GM18508 (cell line): ENCODE data around the gene TBX6.

Experiments
- ATAC-seq: cut with Tn5 transposase; IDR thresholded peaks from one replicate; pipeline ENCODE4 v1.9.1; 2021; ENCODE audit warnings: moderate number of reproducible peaks; ENCODE audit not compliant: insufficient read depth, unreplicated experiment

Gene TBX6

DNA sequence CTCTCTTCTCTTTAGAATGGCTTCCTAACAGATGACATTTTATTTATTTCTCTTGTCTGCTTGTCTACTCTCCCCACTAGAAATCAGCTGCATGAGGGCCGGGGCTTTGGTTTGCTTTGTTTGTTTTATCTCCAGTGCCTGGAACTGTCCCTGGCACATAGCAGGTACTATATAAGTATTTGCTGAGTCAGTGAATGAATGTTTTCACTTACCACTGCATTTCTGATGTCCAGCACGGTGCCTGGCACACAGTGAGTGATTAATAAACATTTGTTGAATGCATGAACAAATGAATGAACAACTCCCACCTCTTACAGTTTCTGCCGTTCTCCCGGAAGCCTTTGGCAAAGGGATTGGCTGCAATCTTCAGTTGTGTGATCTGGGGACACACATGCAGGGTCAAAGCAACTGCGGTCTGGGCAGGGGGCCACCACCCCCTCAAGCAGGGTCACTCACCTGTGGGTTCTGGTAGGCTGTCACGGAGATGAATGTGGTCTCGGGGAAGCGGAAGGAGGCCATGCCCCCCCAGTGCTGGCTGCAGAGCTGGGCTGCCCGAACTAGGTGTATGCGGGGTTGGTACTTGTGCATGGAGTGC, 3.4 kb downstream of the TBX6 start:
- ATAC-seq: no peak

DNA sequence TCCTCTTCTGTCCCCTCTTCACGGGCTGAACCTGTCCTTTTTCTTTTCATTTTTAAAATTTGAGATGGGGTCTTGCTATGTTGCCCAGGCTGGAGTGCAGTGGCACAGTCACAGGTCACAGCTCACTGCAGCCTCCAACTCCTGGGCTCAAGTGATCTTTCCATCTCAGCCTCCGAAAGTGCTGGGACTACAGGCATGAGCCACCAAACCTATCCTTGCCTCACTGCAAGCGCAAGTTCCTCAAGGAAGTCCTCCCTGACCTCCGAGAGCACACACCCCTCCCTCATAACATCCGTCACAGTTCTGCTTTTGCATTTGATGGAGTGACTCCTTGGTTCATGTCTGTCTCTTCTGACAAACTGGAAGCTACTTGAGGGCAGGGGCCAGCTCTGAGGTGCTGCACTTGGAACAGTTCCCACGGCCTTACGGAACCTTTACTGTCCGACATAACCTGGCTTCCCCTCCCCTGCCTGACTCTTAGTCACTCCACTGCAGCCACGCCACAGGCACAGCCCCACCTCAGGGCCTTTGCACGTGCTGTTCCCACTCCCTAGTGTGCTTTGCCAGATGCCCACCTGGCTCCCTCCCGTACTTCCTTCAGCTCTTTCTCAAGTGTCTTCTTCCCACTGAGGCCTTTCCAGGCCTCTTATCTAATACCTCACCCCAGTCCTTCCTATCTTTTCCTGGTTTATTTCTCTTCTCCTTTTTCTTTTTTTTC, 4.4 kb downstream of the TBX6 start:
- ATAC-seq: no peak

DNA sequence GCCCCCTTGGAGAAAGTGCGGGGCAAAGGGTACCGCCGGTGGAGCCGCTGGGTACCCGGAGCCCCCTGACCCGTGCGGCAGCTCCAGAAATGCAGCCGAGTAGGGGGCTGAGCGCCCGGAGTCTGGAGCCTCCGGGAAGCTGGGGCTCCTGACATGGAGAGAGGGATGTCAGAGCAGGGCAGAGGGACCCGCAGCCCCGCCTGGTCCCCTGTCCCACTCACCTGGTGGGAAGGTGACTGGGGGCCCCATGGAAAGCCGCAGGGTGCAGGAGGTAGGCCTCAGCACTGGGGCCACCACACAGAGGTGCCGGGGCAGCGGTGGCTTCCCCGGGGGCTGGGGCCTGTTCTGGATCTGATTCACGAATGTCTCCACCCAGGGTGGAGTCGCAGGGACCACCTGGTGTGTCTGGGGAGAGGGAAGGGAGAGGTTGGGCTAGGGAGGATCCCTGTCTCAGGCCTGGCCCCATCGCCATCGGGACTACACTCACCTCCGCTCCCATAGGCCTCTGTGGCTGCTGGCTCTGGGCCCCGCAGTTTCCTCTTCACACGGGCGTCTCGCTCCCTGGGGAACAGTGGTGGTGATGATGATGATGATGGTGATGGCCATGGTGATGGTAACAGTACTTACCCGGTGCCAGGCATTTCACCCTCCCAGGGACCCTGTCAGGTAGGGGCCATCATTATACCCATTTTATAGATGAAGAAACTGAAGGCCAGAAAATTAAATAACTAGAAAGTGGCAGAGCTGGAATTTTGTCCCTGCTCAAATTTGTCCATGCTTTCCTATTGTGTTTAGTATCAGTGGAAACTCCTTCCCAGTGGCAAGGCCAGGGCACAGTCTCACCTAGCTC, 5.2 kb downstream of the TBX6 start:
- ATAC-seq: no peak

DNA sequence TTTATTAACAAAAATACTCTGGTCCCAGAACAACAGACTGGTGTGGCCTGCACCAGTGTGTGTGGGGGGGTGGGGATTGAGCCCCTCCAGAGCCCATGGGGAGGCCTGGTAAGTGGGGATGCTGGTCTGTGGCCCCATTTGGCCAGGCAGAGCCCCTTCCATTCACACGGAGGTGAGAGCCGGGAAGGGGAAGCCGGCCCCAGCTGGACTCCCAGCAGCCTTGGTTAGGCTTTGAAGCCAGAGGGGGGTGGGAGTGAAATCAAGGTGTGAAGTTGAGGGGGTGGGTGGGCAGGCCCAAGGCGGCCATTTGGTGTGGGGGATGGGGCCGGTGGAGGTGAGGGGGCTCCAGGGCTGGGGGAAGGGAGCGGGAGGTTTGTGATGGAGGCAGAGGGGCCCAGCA, 5.9 kb downstream of the TBX6 start:
- ATAC-seq: no peak

DNA sequence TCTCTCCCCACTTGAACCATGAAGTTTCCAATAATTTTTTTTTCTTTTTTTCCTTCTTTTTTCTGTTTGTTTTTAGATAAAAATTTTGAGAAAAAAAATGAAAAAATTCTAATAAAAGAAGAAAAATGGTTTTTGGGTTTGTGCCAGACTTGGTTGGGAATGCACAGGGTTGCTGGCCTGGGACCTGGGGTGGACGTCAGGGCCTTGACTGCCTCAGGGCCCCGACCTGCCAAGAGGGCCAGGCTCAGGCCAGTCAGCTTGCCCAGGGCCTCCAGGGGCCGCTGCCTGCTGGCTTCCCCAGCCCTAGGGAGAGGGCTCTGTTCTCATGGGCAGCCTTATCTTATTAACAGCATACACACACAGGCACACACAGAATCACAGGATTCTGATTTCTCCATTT, 6.5 kb downstream of the TBX6 start:
- no peak for ATAC-seq

DNA sequence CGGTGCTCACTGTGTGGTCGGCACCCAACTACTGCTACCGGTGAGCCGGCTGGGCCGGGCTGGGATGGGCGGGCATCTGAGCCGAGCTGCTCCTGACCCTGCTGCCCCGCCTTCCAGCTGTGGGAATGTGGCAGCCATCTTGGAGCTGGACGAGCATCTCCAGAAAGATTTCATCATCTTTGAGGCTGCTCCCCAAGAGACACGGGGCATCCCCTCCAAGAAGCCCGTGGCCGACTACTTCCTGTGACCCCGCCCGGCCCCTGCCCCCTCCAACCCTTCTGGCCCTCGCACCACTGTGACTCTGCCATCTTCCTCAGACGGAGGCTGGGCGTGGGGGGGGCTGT, 6.9 kb downstream of the TBX6 start:
- no peak for ATAC-seq

DNA sequence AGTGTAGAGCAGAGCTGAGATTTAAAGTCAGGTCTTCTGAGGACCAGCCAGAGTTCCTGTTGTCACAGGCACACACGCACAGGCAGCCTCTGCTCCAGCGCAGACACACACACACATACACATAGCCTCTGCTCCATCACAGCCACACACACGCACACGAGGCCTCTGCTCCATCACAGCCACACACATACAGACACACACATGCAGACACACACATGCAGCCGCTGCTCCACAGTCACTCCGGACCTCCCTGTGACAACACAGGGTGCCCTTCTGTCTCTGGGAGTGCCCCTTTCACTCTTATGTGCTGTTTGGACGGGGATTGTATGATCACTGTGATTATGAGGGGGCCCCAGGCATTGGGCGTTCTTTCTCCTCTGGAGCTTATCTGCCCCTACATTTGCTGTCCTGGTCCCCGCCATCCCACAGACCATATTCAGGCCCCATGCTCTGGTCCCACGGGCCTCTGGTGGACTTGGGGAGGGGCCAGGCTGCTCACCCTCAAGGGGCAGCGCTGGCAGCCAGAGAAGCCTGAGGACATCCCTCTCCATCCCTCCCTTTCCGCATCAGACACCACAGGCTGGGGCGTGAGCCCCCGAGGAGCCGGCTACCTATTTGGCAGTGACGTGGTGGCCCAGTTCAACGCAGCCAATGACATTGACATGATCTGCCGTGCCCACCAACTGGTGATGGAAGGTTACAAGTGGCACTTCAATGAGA, 7.5 kb downstream of the TBX6 start:
- ATAC-seq: no peak

DNA sequence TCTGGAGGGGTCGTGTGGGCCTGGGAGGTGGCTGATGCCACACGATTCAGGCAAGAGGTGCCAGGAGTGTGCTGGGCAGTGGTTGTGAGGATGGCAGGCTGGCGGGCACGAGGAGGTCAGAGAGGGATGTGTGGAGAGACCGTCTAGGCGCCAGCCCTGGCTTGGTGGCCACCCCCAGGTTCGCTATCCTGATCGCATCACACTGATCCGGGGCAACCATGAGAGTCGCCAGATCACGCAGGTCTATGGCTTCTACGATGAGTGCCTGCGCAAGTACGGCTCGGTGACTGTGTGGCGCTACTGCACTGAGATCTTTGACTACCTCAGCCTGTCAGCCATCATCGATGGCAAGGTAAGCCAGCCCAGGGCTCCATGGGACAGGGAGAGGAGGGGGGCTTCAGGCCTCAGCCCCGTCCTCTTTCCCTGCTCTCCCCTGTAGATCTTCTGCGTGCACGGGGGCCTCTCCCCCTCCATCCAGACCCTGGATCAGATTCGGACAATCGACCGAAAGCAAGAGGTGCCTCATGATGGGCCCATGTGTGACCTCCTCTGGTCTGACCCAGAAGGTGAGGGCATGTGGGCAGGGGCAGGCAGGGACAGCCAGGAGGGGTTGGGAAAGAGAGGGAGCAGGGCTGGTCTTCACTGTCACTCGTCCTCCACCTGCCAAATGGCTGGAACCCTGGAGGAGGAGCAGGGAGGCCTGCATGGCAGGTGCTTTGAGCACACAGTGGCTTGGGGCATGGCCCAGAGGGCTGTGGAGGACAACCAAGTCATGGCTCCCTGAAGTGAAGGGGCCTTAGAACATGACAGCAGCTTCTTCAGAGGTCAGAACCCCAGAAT, 8.3 kb downstream of the TBX6 start:
- ATAC-seq: no peak

DNA sequence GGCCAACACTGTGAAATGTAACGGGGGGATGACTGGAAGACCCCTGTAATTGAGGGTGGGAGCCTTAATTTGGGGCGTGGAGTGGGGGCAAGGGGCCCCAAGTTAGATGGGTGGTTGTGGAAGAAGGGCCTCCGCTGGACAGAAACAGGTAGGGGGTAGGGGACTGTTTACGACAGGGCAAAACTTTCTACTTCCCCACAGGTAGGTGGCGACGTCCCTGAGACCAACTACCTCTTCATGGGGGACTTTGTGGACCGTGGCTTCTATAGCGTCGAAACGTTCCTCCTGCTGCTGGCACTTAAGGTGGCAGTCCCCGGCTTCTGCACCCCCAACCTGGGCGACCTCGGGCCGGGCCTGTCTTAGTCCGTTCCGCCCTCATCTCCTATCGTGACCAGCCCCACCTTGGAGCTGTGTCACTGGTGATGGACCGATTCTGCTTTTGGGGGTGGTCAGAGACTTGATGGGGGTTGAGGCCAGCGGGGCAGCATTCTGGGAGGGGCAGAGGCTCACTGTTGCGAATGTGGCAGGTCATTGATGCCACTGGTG, 9.1 kb downstream of the TBX6 start:
- ATAC-seq: no peak

DNA sequence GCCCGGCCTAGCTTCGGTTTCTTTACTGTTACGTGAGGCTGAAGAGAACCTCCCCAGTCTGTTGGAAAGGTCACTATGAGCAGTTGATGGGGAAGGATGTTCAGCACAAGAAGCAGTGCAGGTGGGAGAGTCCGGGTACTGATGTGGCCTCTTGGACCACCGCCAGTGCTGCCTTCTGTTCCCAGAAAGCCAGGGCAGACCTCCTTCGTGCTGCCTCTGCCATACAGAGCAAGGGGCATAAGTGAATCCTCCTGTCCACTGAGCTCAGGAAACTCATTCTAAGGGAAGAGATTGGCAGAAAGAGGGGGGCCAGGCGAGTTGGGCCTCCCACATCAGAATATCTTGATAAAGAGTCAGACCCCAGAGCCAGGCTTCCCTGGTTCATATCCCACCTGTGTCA, 12.2 kb downstream of the TBX6 start:
- ATAC-seq: no peak

DNA sequence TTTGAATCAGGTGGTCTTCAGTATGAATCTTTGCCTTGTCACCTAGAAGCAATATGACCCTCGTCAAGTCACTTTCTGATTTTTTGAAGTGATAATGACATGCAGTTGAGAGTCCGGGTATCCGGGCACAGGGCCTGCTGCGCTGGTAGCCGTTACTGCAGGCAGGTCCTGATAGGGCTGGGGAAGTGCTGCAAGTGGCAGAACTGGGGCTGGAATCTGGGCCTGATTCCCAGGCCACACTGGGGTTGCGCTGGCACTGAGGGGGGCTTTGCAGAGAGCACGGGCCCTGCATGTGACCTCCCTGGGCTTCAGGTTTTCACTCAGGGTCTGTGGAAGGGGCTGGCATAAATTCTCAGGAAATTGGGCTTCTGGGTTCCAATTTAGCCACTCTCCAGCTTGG, 13.0 kb downstream of the TBX6 start:
- no peak for ATAC-seq

DNA sequence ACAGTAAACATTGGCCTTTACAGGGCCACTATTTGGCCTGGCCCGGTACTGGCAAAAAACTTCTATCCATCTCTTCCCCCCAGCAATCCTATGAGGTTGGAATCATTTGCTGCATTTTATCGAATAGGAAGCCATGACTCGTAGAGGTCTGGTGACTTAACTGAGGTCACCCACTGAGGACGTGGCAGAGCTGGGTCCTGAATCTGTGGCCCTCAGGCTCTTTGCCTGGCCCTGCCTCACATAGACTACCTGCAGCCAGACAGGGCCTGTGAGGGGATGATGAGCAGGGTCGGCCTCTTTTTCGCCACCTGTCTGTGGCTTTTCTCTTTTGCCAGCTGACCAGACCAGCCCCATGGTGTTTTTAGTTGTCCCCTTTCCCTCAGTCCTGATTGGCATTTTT, 14.1 kb downstream of the TBX6 start:
- ATAC-seq: no peak

DNA sequence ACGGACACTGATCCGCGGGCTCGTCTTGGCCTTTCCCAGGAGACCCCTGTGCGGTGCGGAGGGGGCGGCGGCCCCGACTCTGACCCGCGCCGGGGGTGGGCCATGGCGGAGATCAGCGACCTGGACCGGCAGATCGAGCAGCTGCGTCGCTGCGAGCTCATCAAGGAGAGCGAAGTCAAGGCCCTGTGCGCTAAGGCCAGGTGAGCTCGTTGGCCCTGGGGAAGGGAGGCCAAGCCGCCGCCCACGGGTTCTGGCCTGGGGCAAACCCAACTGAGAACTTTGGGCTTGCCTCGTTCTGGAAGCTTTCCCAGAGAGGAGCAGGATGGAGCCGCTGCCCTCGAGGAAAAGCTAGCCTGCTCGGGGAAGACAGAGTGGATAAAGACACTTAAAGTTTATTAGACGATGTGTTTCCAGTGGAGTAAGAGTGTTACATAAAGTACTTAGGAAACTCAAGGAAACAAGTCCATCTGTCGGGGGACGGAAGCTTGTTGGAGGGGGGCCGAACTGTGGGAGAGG, 15.4 kb downstream of the TBX6 start:
- ATAC-seq: no peak

DNA sequence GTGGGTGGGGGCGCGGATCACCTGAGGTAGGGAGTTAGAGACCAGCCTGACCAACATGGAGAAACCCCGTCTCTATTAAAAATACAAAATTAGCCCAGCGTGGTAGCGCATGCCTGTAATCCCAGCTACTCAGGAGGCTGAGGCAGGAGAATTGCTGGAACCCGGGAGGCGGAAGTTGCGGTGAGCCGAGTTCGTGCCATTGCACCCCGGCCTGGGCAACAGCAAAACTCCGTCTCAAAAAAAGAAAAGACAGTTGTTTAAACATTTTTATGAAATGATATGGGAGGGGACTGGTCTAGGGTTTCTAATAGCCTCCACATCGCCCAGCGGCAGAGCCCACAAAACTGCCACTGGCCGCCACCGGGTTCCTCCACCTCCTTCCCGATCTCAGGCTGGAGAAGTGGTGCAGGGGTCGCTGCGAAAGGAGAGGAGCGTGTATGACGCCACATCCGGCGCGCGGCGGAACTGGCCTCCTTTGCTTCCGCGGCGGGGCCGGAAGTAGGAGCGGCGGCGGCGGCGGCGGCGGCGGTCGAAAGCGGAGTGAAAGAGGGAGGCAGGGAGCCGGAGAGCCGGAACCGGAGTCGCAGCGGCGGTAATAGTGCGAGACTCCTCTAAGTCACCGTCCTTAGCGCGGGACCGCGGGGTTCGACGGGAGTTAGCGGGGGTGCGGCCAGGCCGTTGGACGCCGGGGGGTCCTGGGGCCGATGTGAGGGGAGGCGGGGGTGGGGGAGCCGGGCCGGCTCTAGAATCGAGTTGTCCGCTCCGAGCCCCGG, 16.0 kb downstream of the TBX6 start, which contains the start of gene PPP4C:
TSS of gene PPP4C (plus strand) at position 492 of the 773 bp plus-strand sequence. CDS start 384 bp downstream, outside the sequence.
- no peak for ATAC-seq

DNA sequence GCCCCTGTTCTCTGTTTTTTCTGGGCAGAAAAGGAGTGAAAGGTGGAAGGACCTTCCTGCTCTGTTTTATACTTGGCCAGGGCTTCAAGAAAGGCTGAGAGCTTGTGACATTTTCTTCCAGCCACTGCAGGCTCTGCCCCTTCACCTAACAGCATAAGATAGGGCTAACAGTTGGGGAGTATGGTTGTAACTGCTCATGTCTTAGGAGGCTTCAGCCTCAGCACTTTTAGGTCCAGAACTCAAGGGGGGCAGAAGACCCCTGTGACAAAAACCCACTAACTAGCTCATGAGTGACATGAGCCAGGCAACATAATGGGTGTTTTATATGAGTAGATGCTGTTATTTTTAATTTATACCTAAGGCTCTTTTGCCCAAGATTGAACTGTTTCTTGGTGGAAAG, 21.2 kb downstream of the TBX6 start:
- ATAC-seq: no peak

DNA sequence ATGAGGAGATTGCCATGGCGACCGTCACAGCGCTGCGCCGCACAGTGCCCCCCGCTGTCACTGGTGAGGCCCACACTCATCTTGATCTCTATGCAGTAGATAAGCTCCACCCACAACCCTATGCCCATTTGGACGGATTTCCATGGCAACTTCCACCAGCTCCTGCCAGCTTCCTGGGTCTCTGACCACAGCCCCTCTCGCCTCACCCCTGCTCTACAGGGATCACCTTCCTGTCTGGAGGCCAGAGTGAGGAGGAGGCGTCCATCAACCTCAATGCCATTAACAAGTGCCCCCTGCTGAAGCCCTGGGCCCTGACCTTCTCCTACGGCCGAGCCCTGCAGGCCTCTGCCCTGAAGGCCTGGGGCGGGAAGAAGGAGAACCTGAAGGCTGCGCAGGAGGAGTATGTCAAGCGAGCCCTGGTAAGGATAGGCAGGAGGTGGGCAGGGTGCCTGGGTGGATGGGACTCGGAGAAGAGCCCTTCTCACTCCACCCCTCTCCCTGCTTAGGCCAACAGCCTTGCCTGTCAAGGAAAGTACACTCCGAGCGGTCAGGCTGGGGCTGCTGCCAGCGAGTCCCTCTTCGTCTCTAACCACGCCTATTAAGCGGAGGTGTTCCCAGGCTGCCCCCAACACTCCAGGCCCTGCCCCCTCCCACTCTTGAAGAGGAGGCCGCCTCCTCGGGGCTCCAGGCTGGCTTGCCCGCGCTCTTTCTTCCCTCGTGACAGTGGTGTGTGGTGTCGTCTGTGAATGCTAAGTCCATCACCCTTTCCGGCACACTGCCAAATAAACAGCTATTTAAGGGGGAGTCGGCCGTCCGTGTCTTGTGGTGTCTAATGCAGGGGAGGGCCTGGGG, 21.9 kb downstream of the TBX6 start:
- ATAC-seq: no peak

DNA sequence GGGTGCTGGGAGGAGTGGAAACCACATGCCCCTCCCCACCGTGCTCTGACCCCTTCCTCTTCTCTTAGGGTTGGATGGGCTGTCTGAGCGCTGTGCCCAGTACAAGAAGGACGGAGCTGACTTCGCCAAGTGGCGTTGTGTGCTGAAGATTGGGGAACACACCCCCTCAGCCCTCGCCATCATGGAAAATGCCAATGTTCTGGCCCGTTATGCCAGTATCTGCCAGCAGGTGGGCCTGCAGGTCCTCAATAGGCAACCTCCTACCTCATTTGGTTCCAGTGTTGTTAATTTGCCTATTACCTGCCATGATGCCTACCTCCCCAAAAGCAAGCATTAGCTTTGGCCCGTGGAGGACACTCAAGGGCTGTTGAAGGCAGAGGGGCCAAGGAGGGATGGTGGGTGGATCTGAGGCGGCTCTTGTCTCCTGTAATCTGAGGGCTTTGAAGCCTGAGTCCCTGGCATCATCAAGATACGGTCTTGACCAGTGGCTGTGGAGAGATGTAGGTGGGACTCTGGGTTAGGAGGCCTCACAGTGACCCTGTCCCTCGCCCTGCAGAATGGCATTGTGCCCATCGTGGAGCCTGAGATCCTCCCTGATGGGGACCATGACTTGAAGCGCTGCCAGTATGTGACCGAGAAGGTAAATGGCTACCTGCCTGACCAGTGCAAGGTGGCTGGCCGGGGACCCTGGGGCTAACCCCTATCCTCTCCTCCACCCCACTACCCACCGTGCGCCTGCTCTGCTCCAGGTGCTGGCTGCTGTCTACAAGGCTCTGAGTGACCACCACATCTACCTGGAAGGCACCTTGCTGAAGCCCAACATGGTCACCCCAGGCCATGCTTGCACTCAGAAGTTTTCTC, 22.7 kb downstream of the TBX6 start:
- no peak for ATAC-seq
